K562 (cell line): ENCODE results near the gene APOM. TPM values are rescaled to one million over a fixed set of nuclear protein-coding genes. Genes with fewer than 3 reads are reported as not detected.

Source experiments
- BCOR ChIP-seq: fragments of 450-650 bp; IDR thresholded peaks from 2 replicates; pipeline ENCODE4 v1.6.1; 2016
- HNRNPL ChIP-seq: fragments of 200-400 bp; formaldehyde crosslinking; IDR thresholded peaks from 2 replicates; pipeline ENCODE4 v1.6.1; 2017; ENCODE audit warnings: low read depth, mild to moderate bottlenecking, low read length
- ILF3 ChIP-seq: fragments of 450-650 bp; IDR thresholded peaks from 2 replicates; pipeline ENCODE4 v1.6.1; 2018; ENCODE audit warnings: antibody characterized with exemption, mild to moderate bottlenecking, moderate library complexity, borderline replicate concordance
- MCM7 ChIP-seq, 2 experiments: fragments of 450-650 bp; IDR thresholded peaks; 2 replicates each; pipeline ENCODE4 v1.6.1; 2016 to 2018
- POLR2B ChIP-seq: fragments of 450-650 bp; IDR thresholded peaks from 2 replicates; pipeline ENCODE4 v1.6.1; 2018; ENCODE audit warnings: low read depth; ENCODE audit not compliant: partially characterized antibody
- REST ChIP-seq, 2 experiments: fragments of 450-650 bp; formaldehyde crosslinking in 1 of 2; IDR thresholded peaks; 2 replicates each; pipeline versions ENCODE4 v1.4.0 to v1.6.1; 2014 to 2020; ENCODE audit warnings: mild to moderate bottlenecking in 2 of 2, borderline replicate concordance in 1 of 2, low read depth in 1 of 2
- RUNX1 ChIP-seq: sonication (generic); IDR thresholded peaks from 2 replicates; pipeline ENCODE4 v1.6.1; 2016; ENCODE audit warnings: antibody characterized with exemption, low read depth
- SIN3B ChIP-seq: fragments of 450-650 bp; IDR thresholded peaks from 2 replicates; pipeline ENCODE4 v1.6.1; 2017; ENCODE audit warnings: low read depth, mild to moderate bottlenecking, moderate library complexity
- SUPT5H ChIP-seq: fragments of 450-650 bp; IDR thresholded peaks from 2 replicates; pipeline ENCODE4 v1.6.1; 2016
- ZKSCAN8 ChIP-seq: fragments of 200-800 bp; sonication (Bioruptor generic); IDR thresholded peaks from 2 replicates; pipeline ENCODE4 v1.6.1; 2016; ENCODE audit warnings: missing genetic modification characterization, missing compliant biosample characterization
- ZNF316 ChIP-seq: fragments of 450-650 bp; IDR thresholded peaks from 2 replicates; pipeline ENCODE4 v1.6.1; 2016
- polyA plus RNA-seq, 8 experiments: library from polyadenylated mRNA; depleted of rRNA in 4 of 8; stranded (reverse) in 5 of 8; unstranded in 3 of 8; fragments of >200 nt; fragmentation: Nextera tagmentation in 2 of 8; fragmentation: Illumina TruSeq in 1 of 8; extraction: Ambion mirVana in 2 of 8; extraction: Trizol in 1 of 8; gene quantifications; 2 replicates each; pipeline versions ENCODE4 v1.2.1 to v1.2.3, GENCODE V29; 2011 to 2014; ENCODE audit warnings: inconsistent platforms in 1 of 8, missing spikeins in 1 of 8
- total RNA-seq, 7 experiments: library from RNA; depleted of rRNA in 6 of 7; stranded (reverse); fragments of >200 nt in 6 of 7; fragmentation: Illumina TruSeq in 2 of 7; extraction: Trizol in 2 of 7; gene quantifications; 2 replicates each; pipeline versions ENCODE4 v1.2.1 to v1.2.3, GENCODE V29; 2011 to 2021; ENCODE audit warnings: low replicate concordance in 1 of 7
- TF ChIP-seq, protein P1 (sequence below): fragments of 250-450 bp; sonication (Bioruptor Pico); IDR thresholded peaks from 2 replicates; pipeline ENCODE4 v1.5.0; 2021; ENCODE audit warnings: mild to moderate bottlenecking, borderline replicate concordance
- TF ChIP-seq, protein P2 (sequence below): fragments of 450-650 bp; formaldehyde crosslinking; IDR thresholded peaks from 2 replicates; pipeline ENCODE4 v1.4.0; 2020; ENCODE audit warnings: mild to moderate bottlenecking, mixed read lengths
- TF ChIP-seq, protein P3 (sequence below), 2 experiments: fragments of 450-650 bp in 1 of 2; sonication (generic) in 1 of 2; formaldehyde crosslinking; conservative IDR thresholded peaks; 2 replicates each; pipeline versions ENCODE4 v1.4.0 to v1.8.1; 2020 to 2022; ENCODE audit warnings: mild to moderate bottlenecking in 1 of 2, missing genetic modification reagents in 1 of 2

Gene APOM
- total and polyA plus RNA-seq, 9 of the 15 experiments (the other 6 are each of a cell fraction or from before 2014, with no cell fraction given), result 5.7 to 24.3 (median 10.4) TPM

DNA sequence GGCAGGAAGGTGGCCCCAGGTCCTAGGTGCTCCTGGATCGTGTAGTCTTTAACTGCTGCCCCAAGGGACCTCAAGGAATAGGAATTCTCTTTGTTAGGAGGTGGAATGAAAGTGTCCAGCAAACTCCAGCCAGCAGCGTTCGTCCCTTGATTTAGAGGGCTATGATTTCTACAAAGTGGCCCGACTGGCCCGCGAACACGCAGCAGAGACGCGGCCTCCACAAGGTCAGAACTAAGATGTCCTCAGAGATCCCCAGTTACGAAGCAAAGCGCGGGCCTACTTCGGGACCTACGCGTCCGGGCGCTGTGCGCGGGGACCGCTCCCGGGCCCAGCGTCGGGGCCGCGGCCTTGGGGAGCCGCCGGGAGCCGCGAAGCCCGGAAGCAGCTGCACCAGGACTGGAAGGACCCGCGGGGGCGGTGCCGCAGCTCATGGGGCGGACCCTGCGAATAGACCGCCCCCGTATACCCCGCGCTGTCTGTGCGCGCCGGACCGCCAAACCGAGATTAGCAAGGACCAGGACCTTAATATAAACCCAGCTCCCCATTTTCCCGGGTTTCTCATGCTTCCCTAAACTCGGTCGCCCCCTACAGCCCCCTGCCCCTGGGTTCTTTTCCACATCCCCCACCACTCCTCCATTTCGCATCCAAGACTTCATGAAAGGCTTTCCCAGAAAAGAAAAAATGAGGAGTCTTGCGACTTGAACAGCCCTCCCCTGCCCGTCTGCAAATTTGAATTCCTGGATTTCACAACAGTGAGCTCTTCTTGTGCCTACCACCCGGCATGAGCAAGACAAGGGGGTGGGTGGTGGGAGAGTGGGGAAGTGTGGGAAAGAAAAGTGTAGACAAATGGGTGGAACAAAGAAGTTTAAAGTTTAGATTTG, 4.9 kb downstream of the APOM start, which contains the start of gene C6orf47 (continued):
- TF ChIP-seq ILF3, result no peak
- TF ChIP-seq HNRNPL, result no peak
- peak; percentile 85; the same call in 1 of the 2 replicates for TF ChIP-seq RUNX1
- TF ChIP-seq ZKSCAN8, result no peak
- peak; percentile 78 for TF ChIP-seq POLR2B
- TF ChIP-seq SIN3B, result no peak
- TF ChIP-seq SUPT5H, result peak; percentile 91
- TF ChIP-seq ZNF316, result no peak
- TF ChIP-seq, protein P1, sequence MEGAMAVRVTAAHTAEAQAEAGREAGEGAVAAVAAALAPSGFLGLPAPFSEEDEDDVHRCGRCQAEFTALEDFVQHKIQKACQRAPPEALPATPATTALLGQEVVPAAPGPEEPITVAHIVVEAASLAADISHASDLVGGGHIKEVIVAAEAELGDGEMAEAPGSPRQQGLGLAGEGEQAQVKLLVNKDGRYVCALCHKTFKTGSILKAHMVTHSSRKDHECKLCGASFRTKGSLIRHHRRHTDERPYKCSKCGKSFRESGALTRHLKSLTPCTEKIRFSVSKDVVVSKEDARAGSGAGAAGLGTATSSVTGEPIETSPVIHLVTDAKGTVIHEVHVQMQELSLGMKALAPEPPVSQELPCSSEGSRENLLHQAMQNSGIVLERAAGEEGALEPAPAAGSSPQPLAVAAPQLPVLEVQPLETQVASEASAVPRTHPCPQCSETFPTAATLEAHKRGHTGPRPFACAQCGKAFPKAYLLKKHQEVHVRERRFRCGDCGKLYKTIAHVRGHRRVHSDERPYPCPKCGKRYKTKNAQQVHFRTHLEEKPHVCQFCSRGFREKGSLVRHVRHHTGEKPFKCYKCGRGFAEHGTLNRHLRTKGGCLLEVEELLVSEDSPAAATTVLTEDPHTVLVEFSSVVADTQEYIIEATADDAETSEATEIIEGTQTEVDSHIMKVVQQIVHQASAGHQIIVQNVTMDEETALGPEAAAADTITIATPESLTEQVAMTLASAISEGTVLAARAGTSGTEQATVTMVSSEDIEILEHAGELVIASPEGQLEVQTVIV (CRISPR knock-in tag), result no peak; the same call in 1 of the 2 replicates
- TF ChIP-seq, protein P2, sequence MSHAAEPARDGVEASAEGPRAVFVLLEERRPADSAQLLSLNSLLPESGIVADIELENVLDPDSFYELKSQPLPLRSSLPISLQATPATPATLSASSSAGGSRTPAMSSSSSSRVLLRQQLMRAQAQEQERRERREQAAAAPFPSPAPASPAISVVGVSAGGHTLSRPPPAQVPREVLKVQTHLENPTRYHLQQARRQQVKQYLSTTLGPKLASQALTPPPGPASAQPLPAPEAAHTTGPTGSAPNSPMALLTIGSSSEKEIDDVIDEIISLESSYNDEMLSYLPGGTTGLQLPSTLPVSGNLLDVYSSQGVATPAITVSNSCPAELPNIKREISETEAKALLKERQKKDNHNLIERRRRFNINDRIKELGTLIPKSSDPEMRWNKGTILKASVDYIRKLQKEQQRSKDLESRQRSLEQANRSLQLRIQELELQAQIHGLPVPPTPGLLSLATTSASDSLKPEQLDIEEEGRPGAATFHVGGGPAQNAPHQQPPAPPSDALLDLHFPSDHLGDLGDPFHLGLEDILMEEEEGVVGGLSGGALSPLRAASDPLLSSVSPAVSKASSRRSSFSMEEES (CRISPR knock-in tag), result no peak; the same call in 1 of the 2 replicates
- TF ChIP-seq, protein P3, sequence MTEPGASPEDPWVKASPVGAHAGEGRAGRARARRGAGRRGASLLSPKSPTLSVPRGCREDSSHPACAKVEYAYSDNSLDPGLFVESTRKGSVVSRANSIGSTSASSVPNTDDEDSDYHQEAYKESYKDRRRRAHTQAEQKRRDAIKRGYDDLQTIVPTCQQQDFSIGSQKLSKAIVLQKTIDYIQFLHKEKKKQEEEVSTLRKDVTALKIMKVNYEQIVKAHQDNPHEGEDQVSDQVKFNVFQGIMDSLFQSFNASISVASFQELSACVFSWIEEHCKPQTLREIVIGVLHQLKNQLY (CRISPR knock-in tag; conservative IDR thresholded peaks at IDR 0.05), result peak in 1 of 2 experiments; percentile 59; a peak in 2 of 4 replicates
- TF ChIP-seq BCOR, result no peak
- TF ChIP-seq MCM7 (IDR thresholded peaks at IDR 0.05), result no peak
- TF ChIP-seq REST (IDR thresholded peaks at IDR 0.05; ENCODE audit: borderline replicate concordance), result peak; percentile 67
- peak; percentile 92 for TF ChIP-seq REST (CRISPR knock-in tag; IDR thresholded peaks at IDR 0.05; ENCODE audit: low read depth)
